Ovary (tissue), 9 donors: ENCODE measurements around the gene GPC6. TPM values are rescaled to one million over a fixed set of nuclear protein-coding genes. Genes with fewer than 3 reads are reported as not detected.

Experiments used
- DNase-seq, 5 donors: peaks; one replicate each; pipeline ENCODE4 v3.0.0-alpha.2; 2019 to 2020
- H3K27ac ChIP-seq, 2 donors: fragments of 200-600 bp; one replicate each; pipeline versions ENCODE4 v1.5.1 to v1.8.0; 2019 to 2022
- H3K27me3 ChIP-seq: fragments of 200-600 bp; one replicate; pipeline ENCODE4 v1.8.0; 2022
- H3K36me3 ChIP-seq: fragments of 200-600 bp; sonication (generic); one replicate; pipeline ENCODE4 v1.5.1; 2019
- H3K4me1 ChIP-seq: one replicate; pipeline ENCODE4 v1.8.1; 2013; ENCODE audit warnings: mild to moderate bottlenecking, moderate library complexity; ENCODE audit not compliant: insufficient read depth
- H3K4me3 ChIP-seq: fragments of 200-600 bp; sonication (generic); one replicate; pipeline ENCODE4 v1.5.1; 2017
- H3K9me3 ChIP-seq, 2 donors: fragments of 200-600 bp in 1 of 2; sonication (generic) in 1 of 2; one replicate each; pipeline versions ENCODE4 v1.5.1 to v1.8.1; 2013 to 2019; ENCODE audit warnings: mild to moderate bottlenecking in 1 of 2, moderate library complexity in 1 of 2
- EP300 ChIP-seq: sonication (generic); formaldehyde crosslinking; IDR thresholded peaks from one replicate; pipeline ENCODE4 v1.6.1; 2017; ENCODE audit warnings: antibody characterized with exemption
- POLR2A ChIP-seq: fragments of 450-650 bp; IDR thresholded peaks from one replicate; pipeline ENCODE4 v1.6.1; 2017; ENCODE audit warnings: antibody characterized with exemption, mild to moderate bottlenecking, moderate library complexity
- whole genome bisulfite sequencing, 3 donors: extraction: QIAGEN DNeasy Blood & Tissue Kit in 1 of 3; methylation state at CpG; one replicate each; pipeline versions ENCODE4 v1.1.5 to v1.1.7; 2013 to 2017; 5-methylcytosine and 5-hydroxymethylcytosine counted together
- intact Hi-C, 4 donors: fragments of 100-400 bp; cut with DNase I; formaldehyde crosslinking; loops; one replicate each; pipeline versions ENCODE4 v1.11.0 to v1.15.1; 2022 to 2023
- polyA plus RNA-seq, 2 donors: library from polyadenylated mRNA; stranded (reverse); fragments of 200-250 nt in 1 of 2; fragments of 350-450 nt in 1 of 2; fragmentation: Illumina TruSeq in 1 of 2; extraction: RNeasy Lipid Tissue Mini Kit (QIAGEN cat#74804) in 1 of 2; gene quantifications; one replicate each; pipeline ENCODE4 v1.2.3, GENCODE V29; 2013 to 2014
- total RNA-seq, 7 donors: library from RNA; depleted of rRNA in 2 of 7; stranded (reverse); fragments of >200 nt in 2 of 7; fragmentation: NEBNext Ultra II Directional in 3 of 7; extraction: Animal tissue kit (Norgen Biotek cat#: 25700) in 3 of 7; gene quantifications; one replicate each; pipeline versions ENCODE4 v1.1.0 to v1.2.4, GENCODE V29; 2016 to 2023
- TF ChIP-seq, protein P1 (sequence below), 3 donors: fragments of 450-650 bp in 2 of 3; fragments of 200-600 bp in 1 of 3; IDR thresholded peaks; one replicate each; pipeline versions ENCODE4 v1.5.1 to v1.8.0; 2016 to 2022; ENCODE audit warnings: antibody characterized with exemption in 3 of 3, mild to moderate bottlenecking in 1 of 3
- donor health status: DM: no; HTN: no; CAD: no; lungs with moderate emphysema.
- donor health status: DM: no; HTN: no; CAD: no.
- donor health status: Bipolar disorder and iron deficiency.
- donor health status: DM: yes; HTN: yes; CAD: no.
- donor health status: DM: no; HTN: no; CAD: no.
- donor health status: DM: yes; HTN: yes; CAD: no.

Gene GPC6
- total and polyA plus RNA-seq, 9 donors, result 4.3 to 22.3 (median 17.9) TPM

- TF ChIP-seq, protein P1, sequence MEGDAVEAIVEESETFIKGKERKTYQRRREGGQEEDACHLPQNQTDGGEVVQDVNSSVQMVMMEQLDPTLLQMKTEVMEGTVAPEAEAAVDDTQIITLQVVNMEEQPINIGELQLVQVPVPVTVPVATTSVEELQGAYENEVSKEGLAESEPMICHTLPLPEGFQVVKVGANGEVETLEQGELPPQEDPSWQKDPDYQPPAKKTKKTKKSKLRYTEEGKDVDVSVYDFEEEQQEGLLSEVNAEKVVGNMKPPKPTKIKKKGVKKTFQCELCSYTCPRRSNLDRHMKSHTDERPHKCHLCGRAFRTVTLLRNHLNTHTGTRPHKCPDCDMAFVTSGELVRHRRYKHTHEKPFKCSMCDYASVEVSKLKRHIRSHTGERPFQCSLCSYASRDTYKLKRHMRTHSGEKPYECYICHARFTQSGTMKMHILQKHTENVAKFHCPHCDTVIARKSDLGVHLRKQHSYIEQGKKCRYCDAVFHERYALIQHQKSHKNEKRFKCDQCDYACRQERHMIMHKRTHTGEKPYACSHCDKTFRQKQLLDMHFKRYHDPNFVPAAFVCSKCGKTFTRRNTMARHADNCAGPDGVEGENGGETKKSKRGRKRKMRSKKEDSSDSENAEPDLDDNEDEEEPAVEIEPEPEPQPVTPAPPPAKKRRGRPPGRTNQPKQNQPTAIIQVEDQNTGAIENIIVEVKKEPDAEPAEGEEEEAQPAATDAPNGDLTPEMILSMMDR (IDR thresholded peaks at IDR 0.05), result no peak
- TF ChIP-seq POLR2A, result no peak
- TF ChIP-seq EP300, result no peak
- Histone ChIP-seq H3K36me3 (no peaks in the 10 kb centered on the region), H3K27ac (no peak overlapping the region), H3K4me3 (no peak overlapping the region), H3K4me1 (no peaks in the 10 kb centered on the region), H3K9me3 (no peaks in the 10 kb centered on the region), H3K27me3 (no peaks in the 10 kb centered on the region)
- intact Hi-C loops, result no loop called here
- DNase-seq, result no peak
- WGBS, 3 donors, result 90 to 96% (median 95%) methylated on average over 3 of the region's 3 CpGs
These were observed 990.8 kb downstream of the GPC6 start for GRCh38 chr13:94217370-94217769.

- Histone ChIP-seq H3K27me3 (no peaks in the 10 kb centered on the region), H3K4me3 (no peak overlapping the region), H3K36me3 (no peaks in the 10 kb centered on the region), H3K9me3 (no peaks in the 10 kb centered on the region), H3K4me1 (no peaks in the 10 kb centered on the region), H3K27ac (no peak overlapping the region)
- TF ChIP-seq POLR2A (no peak), EP300 (no peak)
- TF ChIP-seq, protein P1 (IDR thresholded peaks at IDR 0.05), result no peak
- WGBS, 3 donors, result 95 to 96% (median 96%) methylated on average over 2 of the region's 2 CpGs
- no peak for DNase-seq
- intact Hi-C loops, result no loop called here
These were observed 991.9 kb downstream of the GPC6 start for GRCh38 chr13:94218537-94218936.

- intact Hi-C loops, result no loop called here
- no peaks in the 10 kb centered on the region for H3K9me3 ChIP-seq
- no peaks in the 10 kb centered on the region for H3K27me3 ChIP-seq
- no peak for DNase-seq
- no peaks in the 10 kb centered on the region for H3K4me1 ChIP-seq
- no peak overlapping the region for H3K4me3 ChIP-seq
- 85 to 88% (median 87%) methylated on average over 3 of the region's 3 CpGs for WGBS, 3 donors
- H3K27ac ChIP-seq, result no peak overlapping the region
- TF ChIP-seq, protein P1 (IDR thresholded peaks at IDR 0.05), result no peak
- TF ChIP-seq EP300 (no peak), POLR2A (no peak)
- no peaks in the 10 kb centered on the region for H3K36me3 ChIP-seq
These were observed 992.3 kb downstream of the GPC6 start for GRCh38 chr13:94218951-94219350.

GRCh38 chr13:94224670-94225069 lies 998.1 kb downstream of the GPC6 start:
- peaks cover 2% of the 10 kb centered on the region for H3K4me1 ChIP-seq
- H3K4me3 ChIP-seq, result no peak overlapping the region
- TF ChIP-seq POLR2A (no peak), EP300 (no peak)
- TF ChIP-seq, protein P1 (IDR thresholded peaks at IDR 0.05), result no peak
- no peaks in the 10 kb centered on the region for H3K9me3 ChIP-seq
- no peaks in the 10 kb centered on the region for H3K36me3 ChIP-seq
- H3K27me3 ChIP-seq, result no peaks in the 10 kb centered on the region
- whole genome bisulfite sequencing, 3 donors, result 66 to 76% (median 75%) methylated on average over 3 of the region's 3 CpGs
- H3K27ac ChIP-seq, result no peak overlapping the region
- DNase-seq, result no peak
- intact Hi-C loops, result no loop called here
